NCI-H748 (cell line): ENCODE results near the gene SENP3.
A peak's percentile ranks its signal among the peaks of the same experiment; 100 is the strongest.

Experiments
- DNase-seq: peaks from one replicate; lab custom pipeline; 2025; ENCODE audit not compliant: unreplicated experiment; lab: John Stamatoyannopoulos, UW

SENP3 gene

DNA sequence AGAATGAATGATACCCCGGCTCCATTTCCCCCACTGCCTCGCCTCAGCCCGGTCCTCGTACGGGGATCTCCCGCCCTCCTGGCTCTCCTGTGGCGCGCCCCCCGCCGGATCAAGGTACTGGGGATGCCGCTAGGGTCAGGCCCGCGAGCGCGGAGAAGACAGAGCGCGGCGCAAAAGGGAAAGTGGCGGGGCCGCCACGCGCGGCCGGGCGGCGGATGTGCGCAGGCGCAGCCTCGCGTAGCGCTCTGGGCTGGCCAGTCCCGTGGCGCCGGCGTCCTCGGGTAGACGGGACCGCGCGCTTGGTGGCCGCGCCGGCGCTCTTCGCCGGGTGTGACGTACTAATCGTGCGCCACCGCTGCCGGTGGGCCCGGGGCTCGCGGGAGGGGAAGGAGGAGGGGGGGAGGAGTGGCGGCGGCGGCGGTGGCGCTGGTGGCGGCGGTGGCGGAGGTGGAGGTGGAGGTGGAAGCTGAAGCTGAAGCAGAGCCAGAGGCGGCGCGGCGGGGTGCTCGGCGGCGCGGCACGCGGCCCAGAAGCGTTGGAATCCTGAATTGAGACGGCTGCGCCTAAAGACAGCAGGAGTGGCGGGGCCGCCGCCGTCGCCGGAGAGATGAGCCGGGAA is at the start of gene SENP3:
Gene SENP3, plus strand, starts transcription at position 331 of the 619 bp plus-strand sequence. CDS start 1,158 bp downstream, outside the sequence.
- peak; percentile 96 for DNase-seq

DNA sequence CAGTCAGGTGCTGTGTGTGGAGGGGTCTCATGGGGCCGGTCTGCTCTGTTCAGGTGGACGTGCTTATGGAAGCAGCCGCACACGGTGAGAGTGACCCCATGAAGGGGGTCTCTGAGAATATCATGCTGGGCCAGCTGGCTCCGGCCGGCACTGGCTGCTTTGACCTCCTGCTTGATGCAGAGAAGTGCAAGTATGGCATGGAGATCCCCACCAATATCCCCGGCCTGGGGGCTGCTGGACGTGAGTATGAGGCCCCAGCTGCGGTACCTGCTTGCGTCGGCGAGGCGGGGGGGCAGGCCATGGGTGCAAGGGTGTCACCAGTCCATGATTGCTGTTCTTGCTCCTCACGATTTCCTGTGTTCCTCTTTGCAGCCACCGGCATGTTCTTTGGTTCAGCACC is 49.6 kb upstream of the SENP3 start:
- DNase-seq = no peak

- no peak for DNase-seq
Observed at GRCh38 chr17:7512824-7513540, 48.7 kb upstream of the SENP3 start.

GRCh38 chr17:7513850-7514419 is 47.8 kb upstream of the SENP3 start:
- no peak for DNase-seq

GRCh38 chr17:7515911-7516610 is 45.7 kb upstream of the SENP3 start:
- DNase-seq = no peak

GRCh38 chr17:7523033-7523432 is 38.7 kb upstream of the SENP3 start:
- peak; percentile 55 for DNase-seq

DNA sequence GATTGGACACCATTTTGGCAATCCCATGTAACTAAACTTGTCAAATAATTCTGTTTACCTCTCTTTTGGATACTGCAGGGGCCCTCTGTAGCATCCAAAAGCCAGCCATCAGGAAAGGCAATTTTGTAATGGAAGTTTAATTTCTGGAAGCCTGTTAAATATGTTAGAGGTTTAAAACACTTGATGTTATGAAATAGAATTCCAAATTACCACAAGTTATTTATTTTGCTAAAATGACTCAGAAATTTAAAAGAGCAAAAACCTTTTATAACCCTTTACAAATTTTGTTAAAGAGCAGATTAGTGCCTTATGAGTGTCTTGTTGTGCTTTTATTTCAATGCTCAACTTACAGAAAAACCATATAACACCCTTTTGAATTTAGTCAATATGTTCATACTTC is 32.9 kb upstream of the SENP3 start:
- no peak for DNase-seq

- no peak for DNase-seq
Observed at GRCh38 chr17:7530023-7530900, 31.5 kb upstream of the SENP3 start.

- no peak for DNase-seq
Observed at GRCh38 chr17:7538050-7538449, 23.7 kb upstream of the SENP3 start.

DNA sequence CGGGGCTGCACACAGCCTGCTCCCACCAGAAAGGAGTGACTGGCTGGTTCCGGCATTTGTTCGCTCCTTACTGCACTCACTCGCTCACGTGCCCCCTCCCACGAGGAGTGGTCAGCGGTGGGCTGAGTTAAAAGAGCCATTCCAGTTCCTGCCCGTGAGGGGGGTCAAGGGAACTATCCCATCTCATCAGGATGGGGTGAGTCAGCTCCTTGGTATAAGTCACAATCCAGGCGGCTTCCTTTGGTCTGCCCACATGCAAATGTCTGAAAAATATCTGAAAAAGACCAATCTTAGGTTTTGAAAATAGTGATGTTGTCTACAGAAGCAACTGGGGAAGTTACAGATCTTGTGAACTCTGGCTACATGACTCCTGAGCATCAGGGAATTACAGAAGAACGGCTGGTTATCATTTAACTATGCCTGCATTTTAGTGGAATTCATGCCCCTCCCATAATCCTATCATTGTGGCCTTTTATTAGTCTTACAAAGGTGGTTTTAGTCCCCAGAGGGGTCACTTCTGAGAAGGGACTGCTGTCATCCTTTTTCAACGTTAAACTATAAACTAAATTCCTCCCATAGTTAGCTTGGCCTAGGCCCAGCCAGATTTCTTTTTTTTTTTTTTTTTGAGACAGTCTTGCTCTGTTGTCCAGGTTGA is 22.7 kb upstream of the SENP3 start:
- no peak for DNase-seq

DNA sequence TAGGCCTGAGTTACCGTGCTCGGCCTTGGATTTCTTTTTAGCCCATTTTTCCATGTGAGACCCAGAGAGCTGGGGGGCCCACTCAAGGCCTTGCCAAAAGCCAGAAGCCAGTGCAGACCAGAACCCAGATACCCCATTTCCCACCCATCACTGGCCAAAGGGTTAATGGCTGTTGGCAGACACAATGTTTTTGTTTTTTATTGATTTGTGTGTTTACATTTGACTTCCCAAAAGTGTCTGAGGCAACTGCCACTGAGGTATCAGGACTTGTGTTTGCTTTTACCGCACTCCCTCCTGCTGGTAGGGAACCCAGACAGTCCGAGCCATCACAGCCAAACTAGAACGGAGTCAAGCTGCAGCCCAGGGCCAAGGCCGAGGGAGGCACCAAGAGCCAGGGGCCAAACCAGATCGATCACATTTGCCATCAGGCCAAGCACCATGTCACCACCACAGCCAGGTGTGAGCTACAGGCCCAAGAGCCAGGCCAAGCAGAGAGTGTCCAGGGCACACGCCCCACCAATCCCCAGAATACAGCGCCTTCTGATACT is 20.6 kb upstream of the SENP3 start:
- no peak for DNase-seq

GRCh38 chr17:7544911-7545310 is 16.8 kb upstream of the SENP3 start:
- DNase-seq = no peak

- peak; percentile 44 for DNase-seq
Observed at GRCh38 chr17:7548585-7549400, 12.9 kb upstream of the SENP3 start, which contains the start of gene TNFSF12. TNFSF12 (plus strand) TSS chr17:7549058; CDS start chr17:7549154, 96 bp downstream.

DNA sequence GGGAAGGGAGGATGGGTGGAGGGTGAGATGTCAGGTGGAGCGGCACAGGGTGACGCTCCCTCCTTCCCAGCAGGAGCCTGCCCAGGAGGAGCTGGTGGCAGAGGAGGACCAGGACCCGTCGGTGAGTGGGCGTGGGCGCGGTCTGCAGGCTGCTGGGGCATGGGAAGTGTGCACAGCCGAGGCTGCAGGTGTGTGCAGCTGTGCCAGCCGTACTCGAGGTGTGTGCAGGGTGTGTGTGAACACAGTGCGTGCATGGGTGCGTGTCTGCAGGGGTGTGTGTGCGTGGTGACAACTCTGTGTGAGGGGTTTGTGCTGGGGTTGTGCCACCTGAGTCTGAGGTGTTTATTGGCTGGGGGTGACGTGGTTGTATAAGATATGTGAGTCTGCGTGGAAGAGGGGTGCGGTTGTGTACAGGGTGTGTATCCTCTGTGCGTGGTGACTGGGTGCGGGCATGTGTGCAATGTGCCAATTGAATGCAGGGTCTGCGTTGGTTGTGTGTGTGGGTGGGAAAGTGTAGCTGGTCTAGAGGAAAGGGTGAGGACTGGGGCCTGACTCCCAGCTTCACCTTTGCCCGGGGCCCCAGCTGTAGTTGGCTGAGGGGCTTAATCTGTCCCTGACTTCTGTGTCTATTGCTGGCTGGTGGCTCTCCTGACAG is 12.2 kb upstream of the SENP3 start:
- no peak for DNase-seq

DNA sequence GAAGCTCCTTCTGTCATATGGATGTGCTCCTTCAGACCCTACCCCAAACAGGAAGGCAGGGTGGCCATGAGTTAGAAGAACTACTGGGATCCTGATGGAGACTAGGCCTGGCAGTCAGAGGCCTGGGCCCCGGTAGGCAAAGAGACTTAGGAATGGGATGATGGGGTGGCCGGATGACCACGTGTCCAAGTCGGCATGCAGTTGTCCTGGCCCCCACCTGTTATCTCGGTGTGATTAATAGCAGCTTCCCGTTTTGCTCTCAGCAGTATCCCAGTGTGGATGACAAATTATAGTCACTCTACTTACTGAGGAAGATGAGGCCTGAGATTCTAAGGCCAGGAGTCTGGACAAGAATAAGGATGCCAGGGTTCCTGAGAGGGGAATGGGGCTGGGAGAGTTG is 11.4 kb upstream of the SENP3 start:
- DNase-seq = no peak

DNA sequence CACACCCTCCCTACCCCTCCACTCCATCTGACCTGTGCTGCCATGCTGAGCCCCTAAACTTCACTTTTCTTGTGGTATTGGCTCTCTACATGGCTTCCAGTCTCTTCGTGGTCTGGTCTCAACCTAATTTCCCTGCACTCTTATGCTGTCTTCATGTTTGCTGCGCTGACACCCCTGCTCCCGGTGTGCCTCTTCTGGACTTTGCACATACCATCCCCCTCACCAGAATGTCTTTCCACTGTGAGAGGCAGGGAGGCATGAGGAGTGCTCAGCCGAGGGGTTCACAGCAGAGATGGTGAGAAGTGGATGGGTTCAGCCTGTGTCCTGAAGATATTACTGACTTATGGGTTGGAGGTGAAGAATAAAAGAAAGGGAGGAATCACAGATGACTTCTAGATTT is 10.3 kb upstream of the SENP3 start:
- no peak for DNase-seq

- no peak for DNase-seq
Observed at GRCh38 chr17:7552621-7553051, 9.1 kb upstream of the SENP3 start.

GRCh38 chr17:7553356-7553755 is 8.4 kb upstream of the SENP3 start:
- DNase-seq = no peak
